Testis (tissue), 2 donors: Measurements from ENCODE around the gene SEZ6L2.

Experiments
- CTCF ChIP-seq, 3 experiments: fragments of 450-650 bp in 2 of 3; fragments of 200-600 bp in 1 of 3; sonication (generic) in 1 of 3; IDR thresholded peaks; one replicate each; pipeline ENCODE4 v1.5.1; 2016 to 2019; ENCODE audit warnings: antibody characterized with exemption in 3 of 3, mild to moderate bottlenecking in 2 of 3, moderate library complexity in 1 of 3
- POLR2A ChIP-seq: fragments of 450-650 bp; IDR thresholded peaks from one replicate; pipeline ENCODE4 v1.6.1; 2017; ENCODE audit warnings: antibody characterized with exemption, mild to moderate bottlenecking, moderate library complexity

- TF ChIP-seq CTCF (IDR thresholded peaks at IDR 0.05) (no peak), POLR2A (no peak)
These were observed 48.5 kb upstream of the SEZ6L2 start for GRCh38 chr16:29947897-29948296.
